CD4-positive, alpha-beta T cell treated with Interleukin-2 at 100 ng/mL for 4 hours (primary cell): Measurements from ENCODE around the gene IQSEC1.

Experiments used
- DNase-seq: peaks from one replicate; pipeline ENCODE4 v3.0.0-alpha.2; 2020; ENCODE audit warnings: low spot score

The IQSEC1 gene

GRCh38 chr3:12954180-12954579 lies 119.0 kb downstream of the IQSEC1 start:
- no peak for DNase-seq

GRCh38 chr3:12953201-12953995 lies 119.8 kb downstream of the IQSEC1 start:
- no peak for DNase-seq

GRCh38 chr3:12952343-12953200 lies 120.7 kb downstream of the IQSEC1 start:
- DNase-seq: no peak

GRCh38 chr3:12948891-12949711 lies 124.1 kb downstream of the IQSEC1 start:
- DNase-seq: peak; percentile 46

GRCh38 chr3:12948371-12948770 lies 124.9 kb downstream of the IQSEC1 start:
- no peak for DNase-seq

- no peak for DNase-seq
These were observed 125.5 kb downstream of the IQSEC1 start for GRCh38 chr3:12947504-12948369.

GRCh38 chr3:12946649-12947316 lies 126.4 kb downstream of the IQSEC1 start:
- DNase-seq: no peak

GRCh38 chr3:12946251-12946648 lies 127.0 kb downstream of the IQSEC1 start:
- no peak for DNase-seq

- no peak for DNase-seq
These were observed 128.4 kb downstream of the IQSEC1 start for GRCh38 chr3:12944849-12945248.

GRCh38 chr3:12944413-12944812 lies 128.8 kb downstream of the IQSEC1 start:
- no peak for DNase-seq

GRCh38 chr3:12943124-12944021 lies 129.9 kb downstream of the IQSEC1 start:
- no peak for DNase-seq

GRCh38 chr3:12941495-12942023 lies 131.7 kb downstream of the IQSEC1 start:
- no peak for DNase-seq

GRCh38 chr3:12940854-12941253 lies 132.4 kb downstream of the IQSEC1 start:
- DNase-seq: no peak

- no peak for DNase-seq
These were observed 134.1 kb downstream of the IQSEC1 start for GRCh38 chr3:12939137-12939536.

GRCh38 chr3:12938258-12938711 lies 134.9 kb downstream of the IQSEC1 start:
- DNase-seq: no peak

- DNase-seq: no peak
These were observed 137.1 kb downstream of the IQSEC1 start for GRCh38 chr3:12935861-12936830.

- no peak for DNase-seq
These were observed 138.0 kb downstream of the IQSEC1 start for GRCh38 chr3:12935023-12935860.
